Measurements from ENCODE around the gene SLC43A1. TPM values are rescaled to one million over a fixed set of nuclear protein-coding genes. Genes with fewer than 3 reads are reported as not detected.

Gene SLC43A1
- total RNA-seq (ENCODE audit: low replicate concordance), result 19.0 and 20.8 TPM in 2 replicates
- long read RNA-seq, transcript SLC43A1-201 (15 exons, 2,598 nt), result major isoform, 27 of 76 reads
- long read RNA-seq, transcript SLC43A1-204 (15 exons, 2,358 nt), result minor isoform, 9 of 76 reads
- long read RNA-seq, partial matches to known transcripts, result 19 of 76 reads
- long read RNA-seq, other reads (novel, unspliced or antisense), result 21 of 76 reads

DNA sequence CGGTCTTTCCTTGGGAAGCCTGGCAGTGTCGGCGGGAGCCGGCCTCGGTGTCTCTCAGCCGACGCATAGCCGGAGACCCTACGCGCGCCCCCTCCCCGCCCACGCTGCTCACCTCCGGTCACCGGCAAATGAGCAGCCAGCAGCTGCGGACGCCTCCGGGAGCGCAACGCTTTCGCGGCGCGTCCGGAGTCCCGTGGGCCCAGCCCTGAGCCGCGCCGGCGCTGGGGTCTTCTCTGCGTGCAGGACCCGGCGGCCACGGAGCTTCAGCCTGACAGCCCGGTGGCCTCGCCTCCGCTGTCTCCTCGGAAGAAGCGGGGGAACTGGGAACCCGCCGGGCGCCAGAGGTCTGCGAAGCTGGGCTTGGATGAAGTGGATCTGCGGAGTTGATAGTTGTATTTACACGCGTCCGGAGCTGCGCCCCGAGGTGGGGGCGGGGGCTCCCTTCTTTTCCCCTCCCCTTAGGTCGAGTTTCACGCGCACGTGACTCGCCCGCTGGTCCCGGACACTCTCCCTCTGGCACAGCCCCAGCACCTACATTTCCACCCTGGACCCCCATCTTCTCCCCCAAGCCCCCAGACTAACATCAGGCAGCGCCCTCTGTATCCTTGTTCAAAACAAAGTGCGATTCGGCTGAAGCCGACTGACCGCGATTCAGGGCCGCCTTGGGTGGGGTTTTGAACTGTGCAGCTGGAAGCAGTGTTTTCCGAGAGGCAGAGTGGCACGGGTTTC, at the start of gene SLC43A1:
TSS of gene SLC43A1 (minus strand) at position 371 of the 729 bp plus-strand sequence. CDS start 1,591 bp downstream, outside the sequence.
- no peak for DNase-seq (ENCODE audit: extremely low spot score, unreplicated experiment)

DNA sequence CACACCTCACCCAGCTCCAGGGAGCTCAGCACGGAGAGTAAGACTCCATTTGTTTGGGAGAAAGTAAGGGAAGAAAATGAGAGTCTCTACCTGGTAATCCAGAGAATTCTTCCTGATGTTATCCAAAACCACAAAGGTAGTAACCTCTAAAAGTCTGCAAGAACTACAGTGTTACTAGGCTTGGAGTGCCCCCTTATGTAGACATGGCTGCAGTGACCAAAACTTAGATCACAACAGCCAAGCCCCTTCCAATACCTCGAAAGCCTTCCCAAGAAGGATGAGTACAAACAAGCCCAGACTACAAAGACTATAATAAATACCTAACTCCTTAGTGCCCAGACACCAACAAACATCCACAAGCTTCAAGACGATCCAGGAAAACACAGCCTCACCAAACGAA, 47.1 kb upstream of the SLC43A1 start:
- no peak for DNase-seq (ENCODE audit: extremely low spot score, unreplicated experiment)
- no peaks in the 10 kb centered on the region for H3K27me3 Mint-ChIP-seq
- TF ChIP-seq, protein P1, sequence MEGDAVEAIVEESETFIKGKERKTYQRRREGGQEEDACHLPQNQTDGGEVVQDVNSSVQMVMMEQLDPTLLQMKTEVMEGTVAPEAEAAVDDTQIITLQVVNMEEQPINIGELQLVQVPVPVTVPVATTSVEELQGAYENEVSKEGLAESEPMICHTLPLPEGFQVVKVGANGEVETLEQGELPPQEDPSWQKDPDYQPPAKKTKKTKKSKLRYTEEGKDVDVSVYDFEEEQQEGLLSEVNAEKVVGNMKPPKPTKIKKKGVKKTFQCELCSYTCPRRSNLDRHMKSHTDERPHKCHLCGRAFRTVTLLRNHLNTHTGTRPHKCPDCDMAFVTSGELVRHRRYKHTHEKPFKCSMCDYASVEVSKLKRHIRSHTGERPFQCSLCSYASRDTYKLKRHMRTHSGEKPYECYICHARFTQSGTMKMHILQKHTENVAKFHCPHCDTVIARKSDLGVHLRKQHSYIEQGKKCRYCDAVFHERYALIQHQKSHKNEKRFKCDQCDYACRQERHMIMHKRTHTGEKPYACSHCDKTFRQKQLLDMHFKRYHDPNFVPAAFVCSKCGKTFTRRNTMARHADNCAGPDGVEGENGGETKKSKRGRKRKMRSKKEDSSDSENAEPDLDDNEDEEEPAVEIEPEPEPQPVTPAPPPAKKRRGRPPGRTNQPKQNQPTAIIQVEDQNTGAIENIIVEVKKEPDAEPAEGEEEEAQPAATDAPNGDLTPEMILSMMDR (conservative IDR thresholded peaks at IDR 0.05), result no peak
- H3K9me3 Mint-ChIP-seq, result no peaks in the 10 kb centered on the region
- no peak overlapping the region for H3K4me3 Mint-ChIP-seq
- peaks cover 34% of the 10 kb centered on the region for H3K4me1 Mint-ChIP-seq (ENCODE audit: unreplicated experiment)
- peaks cover 8% of the 10 kb centered on the region for H3K36me3 Mint-ChIP-seq
- H3K27ac Mint-ChIP-seq, result no peak overlapping the region

More for the DNA sequence above, at the start of gene SLC43A1:
- no peaks in the 10 kb centered on the region for H3K9me3 Mint-ChIP-seq
- H3K27me3 Mint-ChIP-seq, result peaks cover 57% of the 10 kb centered on the region
- H3K4me1 Mint-ChIP-seq (ENCODE audit: unreplicated experiment), result peaks cover 9% of the 10 kb centered on the region
- peak within 1 kb of the TSS; percentile 94 for H3K4me3 Mint-ChIP-seq
- H3K36me3 Mint-ChIP-seq, result no peaks in the 10 kb centered on the region
- TF ChIP-seq, protein P1 (conservative IDR thresholded peaks at IDR 0.05), result no peak
- H3K27ac Mint-ChIP-seq, result peak within 1 kb of the TSS; percentile 60

DNA sequence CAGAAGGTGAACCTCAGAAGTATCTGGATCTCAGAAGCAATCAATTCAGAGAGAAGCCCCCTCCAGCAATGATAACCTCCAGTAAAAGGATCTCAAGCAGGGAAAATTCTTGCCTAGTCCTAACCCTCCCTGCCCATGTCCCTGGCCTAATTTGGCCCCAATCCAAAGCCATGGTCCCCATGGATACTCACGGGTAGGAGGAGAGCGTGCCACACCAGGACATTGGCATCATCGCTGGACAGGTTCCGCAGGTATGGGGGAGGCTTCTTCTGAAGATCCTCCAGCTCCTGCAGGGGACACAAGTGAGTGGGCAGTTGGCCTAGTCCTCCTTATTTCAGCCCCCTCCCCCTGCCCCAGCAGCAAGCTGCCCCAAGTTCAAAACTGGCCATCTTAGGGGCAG, 44.6 kb upstream of the SLC43A1 start:
- TF ChIP-seq, protein P1 (conservative IDR thresholded peaks at IDR 0.05), result no peak
- Mint-ChIP-seq H3K27ac (no peak overlapping the region), H3K4me3 (no peak overlapping the region), H3K36me3 (peaks cover 8% of the 10 kb centered on the region), H3K9me3 (no peaks in the 10 kb centered on the region), H3K27me3 (no peaks in the 10 kb centered on the region), H3K4me1 (ENCODE audit: unreplicated experiment) (peaks cover 16% of the 10 kb centered on the region)
- DNase-seq (ENCODE audit: extremely low spot score, unreplicated experiment), result no peak

DNA sequence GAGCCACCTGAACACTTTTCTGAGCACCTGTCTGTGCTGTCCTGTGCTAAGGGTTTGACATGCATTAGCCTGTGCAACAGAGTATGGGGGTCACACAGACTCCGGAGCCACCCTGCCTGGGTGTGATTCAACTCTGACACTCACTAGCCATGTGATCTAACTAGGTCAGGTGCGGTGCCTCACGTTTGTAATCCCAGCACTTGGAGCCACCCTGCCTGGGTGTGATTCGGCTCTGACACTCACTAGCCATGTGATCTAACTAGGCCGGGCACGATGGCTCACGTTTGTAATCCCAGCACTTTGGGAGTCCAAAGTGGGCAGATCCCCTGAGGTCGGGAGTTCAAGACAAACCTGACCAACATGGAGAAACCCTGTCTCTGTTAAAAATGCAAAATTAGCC, 40.5 kb upstream of the SLC43A1 start:
- TF ChIP-seq, protein P1 (conservative IDR thresholded peaks at IDR 0.05), result no peak
- H3K9me3 Mint-ChIP-seq, result no peaks in the 10 kb centered on the region
- DNase-seq (ENCODE audit: extremely low spot score, unreplicated experiment), result no peak
- no peak overlapping the region for H3K4me3 Mint-ChIP-seq
- H3K4me1 Mint-ChIP-seq (ENCODE audit: unreplicated experiment), result no peaks in the 10 kb centered on the region
- H3K36me3 Mint-ChIP-seq, result peaks cover 17% of the 10 kb centered on the region
- H3K27ac Mint-ChIP-seq, result no peak overlapping the region
- H3K27me3 Mint-ChIP-seq, result no peaks in the 10 kb centered on the region

DNA sequence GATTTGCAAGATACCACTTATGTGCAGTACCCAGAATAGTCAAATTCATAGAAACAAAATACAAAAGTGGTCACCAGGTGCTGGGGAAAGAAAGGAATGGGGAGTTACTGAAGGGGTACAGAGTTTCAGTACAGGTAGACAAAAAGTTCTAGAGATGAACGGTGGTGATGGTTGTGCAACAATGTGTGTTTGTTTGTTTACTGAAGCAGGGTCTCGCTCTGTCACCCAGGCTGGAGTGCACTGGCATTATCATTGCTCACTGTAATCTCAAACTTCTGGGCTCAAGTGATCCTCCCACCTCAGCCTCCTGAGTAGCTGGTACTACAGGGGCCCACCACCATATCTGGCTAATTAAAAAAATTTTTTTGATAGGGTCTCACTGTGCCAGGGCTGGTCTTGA, 39.9 kb upstream of the SLC43A1 start:
- H3K9me3 Mint-ChIP-seq, result no peaks in the 10 kb centered on the region
- H3K36me3 Mint-ChIP-seq, result peaks cover 17% of the 10 kb centered on the region
- H3K4me3 Mint-ChIP-seq, result no peak overlapping the region
- H3K27ac Mint-ChIP-seq, result no peak overlapping the region
- no peaks in the 10 kb centered on the region for H3K4me1 Mint-ChIP-seq (ENCODE audit: unreplicated experiment)
- TF ChIP-seq, protein P1 (conservative IDR thresholded peaks at IDR 0.05), result no peak
- DNase-seq (ENCODE audit: extremely low spot score, unreplicated experiment), result no peak
- H3K27me3 Mint-ChIP-seq, result no peaks in the 10 kb centered on the region

Data from type B pancreatic cell (in vitro differentiated cells).